Vagina (tissue), 2 donors: ENCODE data around the gene ABR. TPM values are rescaled to one million over a fixed set of nuclear protein-coding genes. Genes with fewer than 3 reads are reported as not detected.

ENCODE experiments used
- DNase-seq, 2 donors: peaks; one replicate each; pipeline ENCODE4 v3.0.0-alpha.2; 2017; ENCODE audit errors: extremely low spot score in 2 of 2
- H3K27ac ChIP-seq: fragments of 200-600 bp; sonication (generic); one replicate; pipeline ENCODE4 v1.5.1; 2019
- H3K27me3 ChIP-seq: fragments of 200-600 bp; sonication (generic); one replicate; pipeline ENCODE4 v1.5.1; 2019
- H3K36me3 ChIP-seq, 2 donors: fragments of 200-600 bp; sonication (generic); one replicate each; pipeline ENCODE4 v1.5.1; 2017 to 2019
- H3K4me1 ChIP-seq: fragments of 200-600 bp; sonication (generic); one replicate; pipeline ENCODE4 v1.5.1; 2019
- H3K4me3 ChIP-seq, 2 donors: fragments of 200-600 bp; sonication (generic); 1 replicate in 1 of 2; 2 replicates in 1 of 2; pipeline ENCODE4 v1.5.1; 2016 to 2019
- H3K9me3 ChIP-seq: fragments of 200-600 bp; sonication (generic); one replicate; pipeline ENCODE4 v1.5.1; 2019
- CTCF ChIP-seq, 3 experiments: fragments of 450-650 bp in 2 of 3; fragments of 200-600 bp in 1 of 3; sonication (generic) in 1 of 3; IDR thresholded peaks; one replicate each; pipeline ENCODE4 v1.5.1; 2017 to 2019; ENCODE audit warnings: antibody characterized with exemption in 3 of 3, mild to moderate bottlenecking in 2 of 3, moderate library complexity in 2 of 3
- POLR2A ChIP-seq, 2 donors: fragments of 450-650 bp; IDR thresholded peaks; one replicate each; pipeline ENCODE4 v1.6.1; 2017; ENCODE audit warnings: antibody characterized with exemption in 2 of 2, mild to moderate bottlenecking in 2 of 2, moderate library complexity in 2 of 2
- POLR2AphosphoS5 ChIP-seq, 2 donors: sonication (generic); formaldehyde crosslinking; IDR thresholded peaks; one replicate each; pipeline ENCODE4 v1.9.0; 2017; ENCODE audit warnings: antibody characterized with exemption in 2 of 2, mild to moderate bottlenecking in 2 of 2, low read depth in 1 of 2; ENCODE audit not compliant: insufficient read depth in 1 of 2
- intact Hi-C: fragments of 100-400 bp; cut with DNase I; formaldehyde crosslinking; loops from one replicate; pipeline ENCODE4 v1.15.1; 2023
- total RNA-seq: library from RNA; depleted of rRNA; stranded (reverse); fragments of >200 nt; gene quantifications from one replicate; pipeline ENCODE4 v1.2.3, GENCODE V29; 2016

Gene ABR
- total RNA-seq, 1 donor from 2014 or later, result 90.8 TPM

DNA sequence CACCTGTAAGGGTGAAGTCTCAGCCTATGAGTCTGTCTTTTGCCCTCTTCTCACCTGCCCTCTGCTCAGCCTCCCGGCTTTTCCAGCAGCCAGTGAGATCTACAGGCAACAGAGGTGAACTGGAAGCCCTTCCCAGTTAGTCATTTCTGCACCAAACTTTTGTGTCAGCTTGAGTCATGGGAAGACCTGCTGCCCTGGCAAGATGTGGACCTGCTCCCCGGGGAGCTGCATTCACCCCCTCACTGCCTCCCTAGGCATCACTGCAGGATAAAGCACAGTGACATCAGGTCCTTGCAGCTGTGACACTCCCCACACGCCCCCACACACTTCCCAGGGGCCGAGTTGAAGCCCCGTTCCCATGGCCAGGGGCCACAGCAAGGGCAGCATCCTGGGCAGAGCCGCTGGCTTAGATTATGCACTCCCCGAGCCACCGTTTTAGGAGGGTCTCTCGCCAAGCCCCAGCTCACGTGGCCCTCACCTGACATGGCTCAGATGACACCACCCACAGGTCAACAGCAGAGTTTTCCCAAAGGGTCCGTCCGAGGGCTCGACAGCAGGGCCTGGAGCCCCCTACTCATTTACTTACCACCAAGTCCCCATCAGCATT, 6.5 kb upstream of the ABR start:
- Histone ChIP-seq H3K36me3 (no peaks in the 10 kb centered on the region), H3K27me3 (no peaks in the 10 kb centered on the region), H3K4me3 (peak overlapping the region; percentile 25 to 26), H3K27ac (peak overlapping the region; percentile 86), H3K4me1 (peaks cover 54% of the 10 kb centered on the region), H3K9me3 (no peaks in the 10 kb centered on the region)
- TF ChIP-seq POLR2AphosphoS5 (IDR thresholded peaks at IDR 0.05; ENCODE audit: insufficient read depth in 1 of 2, low read depth in 1 of 2) (no peak), CTCF (IDR thresholded peaks at IDR 0.05) (no peak)
- no peak for DNase-seq
- intact Hi-C loops, result no loop called here

- H3K27ac ChIP-seq, result peak overlapping the region; percentile 38
- no peak for DNase-seq
- H3K9me3 ChIP-seq, result no peaks in the 10 kb centered on the region
- intact Hi-C loops, result loop anchor here (5.0 kb wide), 1 partner anchor 61 kb away; no protein-coding TSS in a partner anchor
- H3K27me3 ChIP-seq, result no peaks in the 10 kb centered on the region
- H3K4me3 ChIP-seq, result no peak overlapping the region
- H3K36me3 ChIP-seq, result no peaks in the 10 kb centered on the region
- TF ChIP-seq CTCF (IDR thresholded peaks at IDR 0.05) (no peak), POLR2AphosphoS5 (IDR thresholded peaks at IDR 0.05; ENCODE audit: insufficient read depth in 1 of 2, low read depth in 1 of 2) (no peak), POLR2A (IDR thresholded peaks at IDR 0.05) (no peak)
- H3K4me1 ChIP-seq, result peaks cover 47% of the 10 kb centered on the region
Observed at GRCh38 chr17:1183171-1183873, 3.5 kb upstream of the ABR start.

- TF ChIP-seq POLR2AphosphoS5 (IDR thresholded peaks at IDR 0.05; ENCODE audit: insufficient read depth in 1 of 2, low read depth in 1 of 2) (no peak), CTCF (IDR thresholded peaks at IDR 0.05) (no peak), POLR2A (IDR thresholded peaks at IDR 0.05) (no peak)
- Histone ChIP-seq H3K9me3 (no peaks in the 10 kb centered on the region), H3K27me3 (no peaks in the 10 kb centered on the region), H3K27ac (peak overlapping the region; percentile 31), H3K4me1 (peaks cover 47% of the 10 kb centered on the region), H3K4me3 (no peak overlapping the region), H3K36me3 (no peaks in the 10 kb centered on the region)
- intact Hi-C loops, result loop anchor here (5.0 kb wide), 1 partner anchor 60 kb away; no protein-coding TSS in a partner anchor
- DNase-seq, result no peak
Observed at GRCh38 chr17:1182811-1183170, 3.0 kb upstream of the ABR start.

DNA sequence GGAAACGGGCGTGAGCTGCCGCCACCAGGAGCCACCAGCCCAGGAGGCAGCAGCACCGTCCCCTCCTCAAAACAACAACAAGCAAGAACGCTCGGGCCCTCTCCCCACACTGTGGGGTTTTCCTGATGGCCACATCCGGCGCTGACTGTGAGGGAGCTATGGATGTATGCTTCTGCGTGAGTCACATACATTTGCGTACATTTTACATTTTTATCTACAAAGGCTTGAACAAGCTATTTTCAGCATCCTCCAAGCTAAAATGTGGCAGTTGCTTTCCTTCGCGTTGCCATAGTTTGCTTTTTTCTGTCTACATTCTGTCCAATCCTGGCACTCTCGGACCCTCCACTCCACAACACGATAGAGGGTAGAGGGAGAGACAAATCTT, 2.0 kb upstream of the ABR start:
- peaks cover 47% of the 10 kb centered on the region for H3K4me1 ChIP-seq
- intact Hi-C loops, result loop anchor here (5.0 kb wide), 1 partner anchor 59 kb away; no protein-coding TSS in a partner anchor
- no peak overlapping the region for H3K4me3 ChIP-seq
- no peaks in the 10 kb centered on the region for H3K36me3 ChIP-seq
- no peak for DNase-seq
- peak overlapping the region; percentile 93 for H3K27ac ChIP-seq
- TF ChIP-seq CTCF (IDR thresholded peaks at IDR 0.05) (no peak), POLR2AphosphoS5 (IDR thresholded peaks at IDR 0.05; ENCODE audit: insufficient read depth in 1 of 2, low read depth in 1 of 2) (no peak), POLR2A (IDR thresholded peaks at IDR 0.05) (no peak)
- no peaks in the 10 kb centered on the region for H3K9me3 ChIP-seq
- H3K27me3 ChIP-seq, result no peaks in the 10 kb centered on the region
